H1 (cell line): ENCODE data around the gene BCAS4. TPM values are rescaled to one million over a fixed set of nuclear protein-coding genes. Genes with fewer than 3 reads are reported as not detected.
A peak's percentile ranks its signal among the peaks of the same experiment; 100 is the strongest.

Source experiments
- MAFK ChIP-seq: IDR thresholded peaks from 2 replicates; pipeline ENCODE4 v1.6.1; 2012; ENCODE audit warnings: low read depth, mild to moderate bottlenecking, improper control_type of control experiment, low read length
- NANOG ChIP-seq: IDR thresholded peaks from 2 replicates; pipeline ENCODE4 v1.6.1; 2011; ENCODE audit warnings: low read length, low read depth, mild to moderate bottlenecking, inconsistent platforms; ENCODE audit not compliant: insufficient read depth, poor library complexity, severe bottlenecking
- SAP30 ChIP-seq: fragments of 300-600 bp; sonication (generic); IDR thresholded peaks from 2 replicates; pipeline ENCODE4 v1.7.1; 2012; ENCODE audit warnings: low read length, moderate library complexity, mild to moderate bottlenecking, inconsistent platforms; ENCODE audit not compliant: insufficient read depth, insufficient replicate concordance
- TEAD4 ChIP-seq: IDR thresholded peaks from 2 replicates; pipeline ENCODE4 v1.6.1; 2012; ENCODE audit warnings: low read depth, low read length, inconsistent platforms, mixed read lengths
- polyA plus RNA-seq, 7 experiments: library from polyadenylated mRNA; depleted of rRNA in 3 of 7; stranded (reverse) in 5 of 7; unstranded in 2 of 7; fragments of >200 nt in 5 of 7; fragments of 200-250 nt in 2 of 7; gene quantifications; 1 replicate in 5 of 7; 2 replicates in 1 of 7; 4 replicates in 1 of 7; pipeline versions ENCODE4 v1.2.1 to v1.2.3, GENCODE V29; 2011 to 2013; ENCODE audit warnings: missing spikeins in 2 of 7, mixed read lengths in 2 of 7
- total RNA-seq: library from RNA; stranded (reverse); fragmentation: NEBNext Ultra II Directional; extraction: Animal tissue kit (Norgen Biotek cat#: 25700); gene quantifications from 2 replicates; pipeline ENCODE4 v1.2.1, GENCODE V29; 2021

The BCAS4 gene
- total and polyA plus RNA-seq, 2 of the 8 experiments (the other 6 are each of a cell fraction or from before 2014, with no cell fraction given), result 21.2 to 23.6 TPM

DNA sequence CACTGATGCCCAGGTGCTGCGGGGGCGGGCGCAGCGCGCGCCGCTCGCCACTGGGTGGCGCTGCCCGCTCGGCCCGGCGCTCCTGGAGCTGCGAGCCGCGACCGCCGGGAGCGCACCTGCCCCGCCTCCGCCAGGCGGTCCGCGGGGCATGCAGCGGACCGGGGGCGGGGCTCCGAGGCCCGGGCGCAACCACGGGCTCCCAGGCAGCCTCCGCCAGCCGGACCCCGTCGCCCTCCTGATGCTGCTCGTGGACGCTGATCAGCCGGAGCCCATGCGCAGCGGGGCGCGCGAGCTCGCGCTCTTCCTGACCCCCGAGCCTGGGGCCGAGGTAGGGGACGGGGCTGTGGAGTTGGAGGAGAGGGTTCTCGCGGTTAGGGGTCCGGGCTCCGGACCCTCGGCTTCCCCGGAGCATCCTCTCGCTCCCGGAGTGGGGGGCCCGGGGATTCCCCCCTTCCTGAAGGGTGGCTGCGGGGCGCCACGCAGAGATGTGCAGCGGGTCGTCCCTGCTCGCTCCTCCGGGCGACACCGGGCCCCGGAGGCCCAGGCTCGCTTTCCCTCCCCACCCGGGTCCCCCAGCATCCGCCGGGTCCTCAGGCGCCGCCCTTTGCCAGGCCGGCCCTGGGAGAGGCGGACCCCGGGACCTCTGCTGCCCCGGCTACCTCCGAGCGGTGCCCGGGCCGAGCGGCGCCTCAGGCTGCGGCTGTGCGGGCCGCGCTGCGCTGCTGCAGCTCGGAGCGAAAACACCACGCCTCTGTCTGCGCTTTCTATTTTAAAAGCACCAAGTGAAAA, at the start of gene BCAS4 (continued):
- TF ChIP-seq MAFK (no peak), SAP30 (no peak), NANOG (no peak), TEAD4 (0 out of 2 replicates have a peak, but pooled peaks have one; percentile 7)
